ENCODE measurements around the gene RASGEF1C.

The RASGEF1C gene

GRCh38 chr5:180122875-180123274, 86.1 kb downstream of the RASGEF1C start:
- TF ChIP-seq CTCF (IDR thresholded peaks at IDR 0.05; ENCODE audit: borderline replicate concordance, insufficient read depth, low read depth, low read length) = no peak
- no peak overlapping the region for H3K4me3 ChIP-seq (ENCODE audit: low read depth, low read length)

GRCh38 chr5:180121826-180122413, 87.1 kb downstream of the RASGEF1C start:
- no peak overlapping the region for H3K4me3 ChIP-seq (ENCODE audit: low read depth, low read length)
- TF ChIP-seq CTCF (IDR thresholded peaks at IDR 0.05; ENCODE audit: borderline replicate concordance, insufficient read depth, low read depth, low read length) = no peak

- no peak overlapping the region for H3K4me3 ChIP-seq (ENCODE audit: low read depth, low read length)
- TF ChIP-seq CTCF (IDR thresholded peaks at IDR 0.05; ENCODE audit: borderline replicate concordance, insufficient read depth, low read depth, low read length) = no peak
These were observed 88.5 kb downstream of the RASGEF1C start for GRCh38 chr5:180120237-180121101.

GRCh38 chr5:180119903-180120236, 89.1 kb downstream of the RASGEF1C start:
- no peak for TF ChIP-seq CTCF (IDR thresholded peaks at IDR 0.05; ENCODE audit: borderline replicate concordance, insufficient read depth, low read depth, low read length)

GRCh38 chr5:180119031-180119902, 89.7 kb downstream of the RASGEF1C start:
- TF ChIP-seq CTCF (IDR thresholded peaks at IDR 0.05; ENCODE audit: borderline replicate concordance, insufficient read depth, low read depth, low read length) = no peak

More at GRCh38 chr5:180119903-180120236, 89.1 kb downstream of the RASGEF1C start:
- no peak overlapping the region for H3K4me3 ChIP-seq (ENCODE audit: low read depth, low read length)

GRCh38 chr5:180118391-180118791, 90.6 kb downstream of the RASGEF1C start:
- no peak overlapping the region for H3K4me3 ChIP-seq (ENCODE audit: low read depth, low read length)
- no peak for TF ChIP-seq CTCF (IDR thresholded peaks at IDR 0.05; ENCODE audit: borderline replicate concordance, insufficient read depth, low read depth, low read length)

More at GRCh38 chr5:180119031-180119902, 89.7 kb downstream of the RASGEF1C start:
- no peak overlapping the region for H3K4me3 ChIP-seq (ENCODE audit: low read depth, low read length)
